Endothelial cell (in vitro differentiated cells): ENCODE data around the gene DNAJC4. TPM values are rescaled to one million over a fixed set of nuclear protein-coding genes. Genes with fewer than 3 reads are reported as not detected.
A peak's percentile ranks its signal among the peaks of the same experiment; 100 is the strongest.

Experiments
- DNase-seq: peaks from one replicate; pipeline ENCODE4 v3.0.0; 2021; ENCODE audit warnings: low spot score
- H3K27ac Mint-ChIP-seq: one replicate; pipeline ENCODE4 v1.8.0; 2021; ENCODE audit warnings: mixed read lengths, inconsistent platforms; ENCODE audit not compliant: unreplicated experiment
- H3K27me3 Mint-ChIP-seq: one replicate; pipeline ENCODE4 v1.8.0; 2021; ENCODE audit warnings: mild to moderate bottlenecking, moderate library complexity, mixed read lengths, inconsistent platforms; ENCODE audit not compliant: unreplicated experiment
- H3K36me3 Mint-ChIP-seq: one replicate; pipeline ENCODE4 v1.8.0; 2021; ENCODE audit warnings: mild to moderate bottlenecking, low read depth, mixed read lengths, inconsistent platforms; ENCODE audit not compliant: unreplicated experiment
- H3K4me1 Mint-ChIP-seq: one replicate; pipeline ENCODE4 v1.8.0; 2021; ENCODE audit warnings: mild to moderate bottlenecking, mixed read lengths, inconsistent platforms; ENCODE audit not compliant: unreplicated experiment
- H3K4me3 Mint-ChIP-seq: one replicate; pipeline ENCODE4 v1.8.0; 2021; ENCODE audit warnings: mild to moderate bottlenecking, mixed read lengths, inconsistent platforms; ENCODE audit not compliant: unreplicated experiment
- H3K9me3 Mint-ChIP-seq: one replicate; pipeline ENCODE4 v1.8.0; 2021; ENCODE audit warnings: mixed read lengths, inconsistent platforms; ENCODE audit not compliant: unreplicated experiment
- CTCF ChIP-seq: fragments of 200-600 bp; sonication (generic); IDR thresholded peaks from one replicate; pipeline ENCODE4 v1.5.0; 2021; ENCODE audit warnings: antibody characterized with exemption; ENCODE audit not compliant: unreplicated experiment
- total RNA-seq: library from RNA; stranded (reverse); fragmentation: NEBNext Ultra II Directional; extraction: Animal tissue kit (Norgen Biotek cat#: 25700); gene quantifications from one replicate; pipeline ENCODE4 v1.2.1, GENCODE V29; 2021; ENCODE audit not compliant: unreplicated experiment

Gene DNAJC4
- total RNA-seq, 1 donor from 2014 or later: 38.0 TPM

- peaks cover 23% of the 10 kb centered on the region for H3K27me3 Mint-ChIP-seq
- no peak overlapping the region for H3K27ac Mint-ChIP-seq
- peaks cover 21% of the 10 kb centered on the region for H3K4me1 Mint-ChIP-seq
- H3K4me3 Mint-ChIP-seq: no peak overlapping the region
- peaks cover 17% of the 10 kb centered on the region for H3K36me3 Mint-ChIP-seq
- no peak for TF ChIP-seq CTCF
- no peak for DNase-seq
- H3K9me3 Mint-ChIP-seq: no peaks in the 10 kb centered on the region
Observed at GRCh38 chr11:64266339-64266738, 36.0 kb downstream of the DNAJC4 start.

GRCh38 chr11:64267207-64267945, 37.0 kb downstream of the DNAJC4 start:
- H3K4me3 Mint-ChIP-seq: peak overlapping the region; percentile 59
- peaks cover 21% of the 10 kb centered on the region for H3K4me1 Mint-ChIP-seq
- no peak overlapping the region for H3K27ac Mint-ChIP-seq
- TF ChIP-seq CTCF: no peak
- H3K27me3 Mint-ChIP-seq: peaks cover 20% of the 10 kb centered on the region
- H3K36me3 Mint-ChIP-seq: peaks cover 17% of the 10 kb centered on the region
- no peaks in the 10 kb centered on the region for H3K9me3 Mint-ChIP-seq
- no peak for DNase-seq

- no peak for TF ChIP-seq CTCF
- Mint-ChIP-seq H3K4me1 (peaks cover 17% of the 10 kb centered on the region), H3K4me3 (peak overlapping the region; percentile 87), H3K9me3 (no peaks in the 10 kb centered on the region), H3K27me3 (peaks cover 20% of the 10 kb centered on the region), H3K36me3 (peaks cover 14% of the 10 kb centered on the region), H3K27ac (peak overlapping the region; percentile 95)
- DNase-seq: no peak
Observed at GRCh38 chr11:64268025-64268892, 37.9 kb downstream of the DNAJC4 start.

- no peak for TF ChIP-seq CTCF
- Mint-ChIP-seq H3K9me3 (no peaks in the 10 kb centered on the region), H3K36me3 (peaks cover 14% of the 10 kb centered on the region), H3K27ac (peak overlapping the region; percentile 95), H3K4me3 (peak overlapping the region; percentile 87), H3K27me3 (peaks cover 20% of the 10 kb centered on the region), H3K4me1 (peaks cover 17% of the 10 kb centered on the region)
- no peak for DNase-seq
Observed at GRCh38 chr11:64268893-64269539, 38.7 kb downstream of the DNAJC4 start.
